Measurements from ENCODE around the gene ESYT3.
"Not testable (repeated sequence)": the region's sequence is repeated elsewhere in the genome, so short reads cannot be mapped to it uniquely, and the experiment has no call there.

The ESYT3 gene

DNA sequence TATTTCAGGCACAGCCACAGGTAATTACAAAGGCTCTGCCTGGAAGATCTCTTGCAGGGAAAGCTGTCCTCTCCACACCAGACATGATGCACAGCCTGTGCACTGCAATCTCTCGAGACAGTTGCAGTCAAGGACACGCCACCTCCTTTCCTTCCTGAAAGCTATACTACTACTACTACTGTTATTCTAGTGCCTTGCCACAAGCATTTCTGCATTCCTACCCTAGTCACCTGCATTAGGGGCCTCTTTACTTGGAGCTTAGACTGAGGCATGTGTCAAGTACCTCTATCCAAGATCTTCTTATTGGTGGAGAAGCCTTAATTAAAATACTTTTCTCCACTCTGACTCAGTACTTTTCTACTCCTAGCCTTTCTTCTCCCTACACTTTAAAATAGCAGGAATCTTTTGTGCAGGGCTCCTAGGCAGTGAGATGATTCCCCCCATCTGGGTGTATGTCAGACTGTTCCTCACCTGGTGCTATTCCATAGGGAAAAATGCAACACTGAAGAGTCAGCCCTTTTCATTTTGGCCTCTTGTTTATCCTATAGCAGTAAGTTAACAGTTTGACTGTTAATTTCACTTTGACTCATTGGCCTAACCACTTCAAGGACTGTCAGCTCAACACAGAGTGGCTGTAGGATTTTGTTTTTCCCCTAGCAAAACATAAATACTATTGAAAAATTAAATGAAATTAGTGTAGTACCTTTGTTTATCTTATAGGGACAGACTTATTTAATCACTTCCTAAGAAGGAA is 78.9 kb downstream of the ESYT3 start:
- no peaks in the 10 kb centered on the region for H3K27me3 ChIP-seq (replicated peaks; ENCODE audit: control insufficient read depth, insufficient read depth, low read length)
- no peak overlapping the region for H3K4me3 ChIP-seq (replicated peaks; ENCODE audit: low read depth, low read length)
- DNase-seq (ENCODE audit: extremely low read depth, insufficient read length), result peak; percentile 4
- no peaks in the 10 kb centered on the region for H3K36me3 ChIP-seq (ENCODE audit: control insufficient read depth, insufficient read depth, low read length)
- TF ChIP-seq, protein P1, sequence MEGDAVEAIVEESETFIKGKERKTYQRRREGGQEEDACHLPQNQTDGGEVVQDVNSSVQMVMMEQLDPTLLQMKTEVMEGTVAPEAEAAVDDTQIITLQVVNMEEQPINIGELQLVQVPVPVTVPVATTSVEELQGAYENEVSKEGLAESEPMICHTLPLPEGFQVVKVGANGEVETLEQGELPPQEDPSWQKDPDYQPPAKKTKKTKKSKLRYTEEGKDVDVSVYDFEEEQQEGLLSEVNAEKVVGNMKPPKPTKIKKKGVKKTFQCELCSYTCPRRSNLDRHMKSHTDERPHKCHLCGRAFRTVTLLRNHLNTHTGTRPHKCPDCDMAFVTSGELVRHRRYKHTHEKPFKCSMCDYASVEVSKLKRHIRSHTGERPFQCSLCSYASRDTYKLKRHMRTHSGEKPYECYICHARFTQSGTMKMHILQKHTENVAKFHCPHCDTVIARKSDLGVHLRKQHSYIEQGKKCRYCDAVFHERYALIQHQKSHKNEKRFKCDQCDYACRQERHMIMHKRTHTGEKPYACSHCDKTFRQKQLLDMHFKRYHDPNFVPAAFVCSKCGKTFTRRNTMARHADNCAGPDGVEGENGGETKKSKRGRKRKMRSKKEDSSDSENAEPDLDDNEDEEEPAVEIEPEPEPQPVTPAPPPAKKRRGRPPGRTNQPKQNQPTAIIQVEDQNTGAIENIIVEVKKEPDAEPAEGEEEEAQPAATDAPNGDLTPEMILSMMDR (IDR thresholded peaks at IDR 0.05; ENCODE audit: insufficient read depth, low read length, poor library complexity, severe bottlenecking), result no peak

DNA sequence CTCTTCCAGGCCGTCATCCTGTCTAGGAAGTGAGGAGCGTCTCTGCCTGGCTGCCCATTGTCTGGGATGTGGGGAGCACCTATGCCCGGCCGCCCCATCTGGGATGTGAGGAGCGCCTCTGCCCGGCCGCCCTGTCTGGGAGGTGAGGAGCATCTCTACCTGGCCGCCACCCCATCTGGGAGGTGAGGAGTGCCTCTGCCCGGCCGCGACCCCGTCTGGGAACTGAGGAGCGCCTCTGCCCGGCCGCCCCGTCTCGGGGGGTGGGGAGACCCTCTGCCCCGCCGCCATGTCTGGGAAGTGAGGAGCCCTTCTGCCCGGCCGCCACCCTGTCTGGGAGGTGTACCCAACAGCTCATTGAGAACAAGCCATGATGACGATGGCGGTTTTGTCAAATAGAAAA is 87.0 kb downstream of the ESYT3 start:
- not testable (repeated sequence) for DNase-seq (ENCODE audit: extremely low read depth, insufficient read length); H3K4me3 ChIP-seq (replicated peaks; ENCODE audit: low read depth, low read length); H3K27me3 ChIP-seq (replicated peaks; ENCODE audit: control insufficient read depth, insufficient read depth, low read length); H3K36me3 ChIP-seq (ENCODE audit: control insufficient read depth, insufficient read depth, low read length)

Measured in GM06990 (cell line).